Stimulated activated CD8-positive, alpha-beta memory T cell treated with anti-CD3 and anti-CD28 coated beads, Interleukin-15, amount 100 ng/mL, for 24 hours (primary cell): ENCODE results near the gene NREP.

Experiments used
- DNase-seq: peaks from one replicate; pipeline ENCODE4 v3.0.0-alpha.2; 2020; ENCODE audit warnings: low read depth

The NREP gene

DNA sequence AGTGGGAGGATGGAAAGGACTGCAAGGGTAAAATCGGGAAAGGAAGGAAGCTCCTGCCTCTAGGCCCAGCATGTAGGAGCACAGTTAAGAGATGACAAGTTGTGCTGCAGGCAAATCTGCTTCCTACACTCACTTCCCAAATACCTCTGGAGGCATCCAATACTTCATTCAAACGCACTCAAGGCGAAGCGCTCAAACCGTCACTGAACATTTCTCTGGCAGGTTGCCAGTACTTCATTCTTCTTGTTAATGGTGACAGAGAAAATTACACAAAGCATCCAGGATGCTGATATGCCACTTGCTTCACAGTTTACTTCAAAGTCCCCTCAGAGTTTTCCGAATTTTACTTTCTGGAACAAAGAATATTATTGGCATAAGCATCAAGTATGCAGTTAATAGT is 59.8 kb downstream of the NREP start:
- DNase-seq, result no peak

- DNase-seq, result no peak
These were observed 61.0 kb downstream of the NREP start for GRCh38 chr5:111695991-111696390.

DNA sequence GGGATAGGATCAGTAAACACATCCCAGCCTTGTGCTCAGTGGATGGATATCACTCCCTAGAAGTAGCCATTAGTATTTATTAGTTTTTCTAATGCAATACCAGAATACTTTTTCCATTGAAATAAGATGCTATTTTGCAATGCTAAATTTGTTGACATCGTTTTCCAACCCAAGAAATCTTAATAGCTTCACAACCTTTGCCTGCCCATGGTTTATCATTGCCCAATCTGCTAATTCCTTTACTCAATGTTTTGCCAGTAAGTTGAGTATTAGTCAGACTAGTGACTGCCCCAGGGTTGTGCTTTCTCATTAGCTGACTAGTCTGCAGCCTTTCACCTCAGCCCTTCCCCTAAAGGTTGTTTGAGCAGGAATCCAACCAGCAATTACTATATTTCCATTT is 62.9 kb downstream of the NREP start:
- DNase-seq, result no peak

- DNase-seq, result no peak
These were observed 65.1 kb downstream of the NREP start for GRCh38 chr5:111691914-111692313.

DNA sequence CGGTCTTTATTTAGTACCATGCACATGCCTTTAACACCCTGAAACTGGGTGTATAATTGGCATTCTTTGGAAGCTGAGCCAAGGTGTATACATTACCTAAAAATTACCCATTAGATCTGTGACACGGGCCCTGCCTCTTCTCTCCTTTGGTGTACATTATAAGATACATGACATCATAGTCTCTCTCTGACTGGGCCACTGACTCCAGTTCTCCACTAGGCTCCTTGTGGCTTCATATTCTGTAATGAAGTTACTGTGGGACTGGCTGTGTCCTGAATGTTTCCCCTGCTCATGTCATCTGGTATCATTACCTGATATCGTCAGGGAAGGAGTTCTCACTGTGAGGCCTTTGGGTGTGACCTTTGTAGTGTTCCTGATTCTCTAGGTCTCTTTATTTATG is 65.5 kb downstream of the NREP start:
- DNase-seq, result no peak

DNA sequence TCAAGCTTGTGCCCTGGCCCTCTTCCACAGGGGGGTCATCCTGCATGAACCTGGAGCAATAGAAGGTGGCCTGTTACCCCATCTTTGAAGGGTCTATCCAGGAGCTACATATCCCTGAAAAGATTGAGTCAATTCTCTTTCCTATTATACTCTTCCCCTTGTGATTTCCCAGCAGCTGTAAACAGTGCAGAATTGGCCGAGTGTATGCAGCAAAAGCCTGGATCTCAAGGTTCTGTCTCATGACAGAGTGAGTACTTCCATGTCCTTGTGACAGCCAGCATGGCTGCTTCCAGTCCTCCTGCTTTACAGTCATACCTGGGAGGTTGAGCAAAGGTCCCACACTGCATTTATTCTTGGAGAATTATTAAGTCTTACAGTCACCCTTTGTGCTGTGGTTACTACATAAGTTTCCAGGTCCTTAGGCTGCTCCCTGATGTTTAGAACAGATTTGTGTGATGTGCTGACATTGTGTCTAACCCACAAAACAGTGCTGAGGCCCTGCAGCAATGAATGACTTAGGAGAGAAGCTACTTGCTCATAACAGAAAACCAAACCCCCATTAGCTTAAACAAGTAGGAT is 67.5 kb downstream of the NREP start:
- DNase-seq, result no peak

GRCh38 chr5:111685969-111686368 is 71.0 kb downstream of the NREP start:
- DNase-seq, result no peak

DNA sequence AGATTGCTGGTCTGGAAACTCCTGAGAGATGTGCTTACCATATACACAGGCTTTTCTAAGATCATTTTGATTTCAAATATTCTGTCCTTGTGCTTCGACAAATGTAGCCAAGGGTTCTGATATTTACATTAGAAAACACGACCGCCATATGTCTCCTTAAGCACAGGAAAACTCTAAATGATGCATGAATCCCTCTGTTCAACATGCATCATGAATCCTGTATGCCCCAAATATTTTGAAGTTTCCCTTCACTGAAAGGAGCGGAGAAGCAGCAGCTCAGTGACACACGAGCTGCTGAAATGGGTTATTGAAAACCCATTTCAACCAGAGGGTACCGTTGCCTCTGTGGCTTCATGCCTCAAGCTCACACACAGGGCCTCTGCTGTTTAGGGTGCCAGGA is 74.4 kb downstream of the NREP start:
- DNase-seq, result no peak

DNA sequence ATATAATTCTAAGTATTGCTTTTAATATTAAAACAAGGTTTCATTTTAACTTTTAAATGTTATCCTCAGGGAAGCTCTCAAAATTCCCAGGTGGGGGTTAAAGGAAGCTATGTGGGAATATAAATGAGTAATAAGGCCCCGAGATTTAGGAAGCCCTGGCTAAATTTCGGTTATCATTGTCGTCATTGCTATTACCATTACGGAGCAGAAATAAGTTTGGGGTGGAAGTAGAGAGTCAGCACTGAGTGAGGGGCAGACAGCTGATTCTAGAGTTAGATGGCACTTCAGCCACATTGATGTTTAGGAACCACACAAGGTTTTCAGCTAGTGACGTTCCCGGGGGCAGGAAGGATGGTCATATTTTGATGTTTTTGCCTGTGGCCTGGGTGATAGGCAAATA is 74.9 kb downstream of the NREP start:
- DNase-seq, result no peak

DNA sequence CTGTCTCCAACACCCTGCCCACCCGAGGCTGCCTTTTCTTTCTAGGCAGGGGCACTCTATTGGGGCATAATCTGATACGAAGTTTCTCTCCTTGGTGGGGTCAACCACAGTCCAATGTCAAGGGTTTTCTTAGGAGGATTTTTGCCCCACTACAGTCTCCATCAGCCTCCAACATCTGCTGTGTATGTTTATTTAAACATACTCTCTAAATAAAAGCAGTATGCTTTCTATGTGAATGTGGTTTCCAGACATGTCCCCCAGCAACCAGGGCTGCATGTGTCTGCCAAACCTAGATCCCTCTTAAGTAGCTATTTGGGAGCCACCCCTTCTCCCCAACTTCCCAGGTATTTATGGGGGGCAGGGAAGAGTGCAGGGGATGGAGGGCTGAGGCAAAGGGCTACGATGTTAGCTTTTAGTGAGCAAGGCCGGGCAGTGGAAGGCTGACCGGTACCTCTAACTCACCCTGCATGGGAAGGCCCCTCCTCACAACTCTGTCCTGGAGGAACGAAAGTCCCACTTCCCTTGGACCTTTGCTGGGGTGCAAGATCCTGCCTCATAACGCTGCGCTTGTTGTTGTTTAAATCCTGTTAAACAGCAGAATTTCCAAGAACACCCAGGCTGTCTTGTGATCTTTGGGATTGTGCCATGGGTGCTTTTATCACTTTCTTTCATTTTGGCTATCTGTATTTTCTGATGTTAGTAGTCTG is 75.4 kb downstream of the NREP start:
- DNase-seq, result no peak

GRCh38 chr5:111680737-111681413 is 76.1 kb downstream of the NREP start:
- no peak for DNase-seq

DNA sequence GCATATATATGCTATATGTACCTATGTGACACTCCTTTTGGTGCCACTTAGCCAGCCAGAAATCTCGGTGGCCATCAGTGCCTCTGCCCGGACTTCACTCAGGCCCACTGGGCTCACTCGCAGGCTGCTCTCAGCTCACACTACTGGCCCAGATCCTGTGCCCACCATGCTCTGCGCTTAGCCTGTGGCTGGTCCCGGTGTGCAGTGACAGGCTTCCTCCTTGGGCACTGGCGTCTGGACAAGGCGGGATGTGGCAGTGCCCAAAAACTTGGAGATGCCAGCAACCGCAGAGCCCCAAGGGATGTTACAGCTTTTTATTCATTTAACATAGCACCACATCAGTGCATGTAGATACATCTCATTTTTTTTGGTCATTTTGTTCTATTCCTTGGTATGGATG is 77.4 kb downstream of the NREP start:
- DNase-seq, result no peak
